Neural crest cell (in vitro differentiated cells): ENCODE data around the gene OBP2B. TPM values are rescaled to one million over a fixed set of nuclear protein-coding genes. Genes with fewer than 3 reads are reported as not detected.

Source experiments
- DNase-seq: peaks from one replicate; pipeline ENCODE4 v3.0.0; 2021; ENCODE audit warnings: low read depth, mixed read lengths, low spot score
- H3K27ac Mint-ChIP-seq: one replicate; pipeline ENCODE4 v1.8.0; 2021; ENCODE audit warnings: mild to moderate bottlenecking, mixed read lengths; ENCODE audit not compliant: unreplicated experiment
- H3K27me3 Mint-ChIP-seq: 2 replicates; pipeline ENCODE4 v1.8.0; 2021; ENCODE audit warnings: low read depth, mild to moderate bottlenecking, mixed read lengths
- H3K36me3 Mint-ChIP-seq: 2 replicates; pipeline ENCODE4 v1.8.0; 2021; ENCODE audit warnings: low read depth, mild to moderate bottlenecking, mixed read lengths
- H3K4me1 Mint-ChIP-seq: 2 replicates; pipeline ENCODE4 v1.8.0; 2021; ENCODE audit warnings: mixed read lengths
- H3K4me3 Mint-ChIP-seq: one replicate; pipeline ENCODE4 v1.8.0; 2021; ENCODE audit warnings: mild to moderate bottlenecking, mixed read lengths
- H3K9me3 Mint-ChIP-seq: 2 replicates; pipeline ENCODE4 v1.8.0; 2021; ENCODE audit warnings: mixed read lengths
- total RNA-seq: library from RNA; stranded (reverse); gene quantifications from 2 replicates; pipeline ENCODE4 v1.2.1, GENCODE V29; 2021
- TF ChIP-seq, protein P1 (sequence below): fragments of 200-600 bp; sonication (generic); conservative IDR thresholded peaks from 2 replicates; pipeline ENCODE4 v1.5.0; 2021; ENCODE audit warnings: antibody characterized with exemption, mild to moderate bottlenecking

Gene OBP2B
- total RNA-seq, 1 donor from 2014 or later: not detected

GRCh38 chr9:133182151-133182550 lies 26.9 kb downstream of the OBP2B start:
- peaks cover 53% of the 10 kb centered on the region for H3K27me3 Mint-ChIP-seq

GRCh38 chr9:133181561-133181960 lies 27.5 kb downstream of the OBP2B start:
- no peaks in the 10 kb centered on the region for H3K9me3 Mint-ChIP-seq
- TF ChIP-seq, protein P1, sequence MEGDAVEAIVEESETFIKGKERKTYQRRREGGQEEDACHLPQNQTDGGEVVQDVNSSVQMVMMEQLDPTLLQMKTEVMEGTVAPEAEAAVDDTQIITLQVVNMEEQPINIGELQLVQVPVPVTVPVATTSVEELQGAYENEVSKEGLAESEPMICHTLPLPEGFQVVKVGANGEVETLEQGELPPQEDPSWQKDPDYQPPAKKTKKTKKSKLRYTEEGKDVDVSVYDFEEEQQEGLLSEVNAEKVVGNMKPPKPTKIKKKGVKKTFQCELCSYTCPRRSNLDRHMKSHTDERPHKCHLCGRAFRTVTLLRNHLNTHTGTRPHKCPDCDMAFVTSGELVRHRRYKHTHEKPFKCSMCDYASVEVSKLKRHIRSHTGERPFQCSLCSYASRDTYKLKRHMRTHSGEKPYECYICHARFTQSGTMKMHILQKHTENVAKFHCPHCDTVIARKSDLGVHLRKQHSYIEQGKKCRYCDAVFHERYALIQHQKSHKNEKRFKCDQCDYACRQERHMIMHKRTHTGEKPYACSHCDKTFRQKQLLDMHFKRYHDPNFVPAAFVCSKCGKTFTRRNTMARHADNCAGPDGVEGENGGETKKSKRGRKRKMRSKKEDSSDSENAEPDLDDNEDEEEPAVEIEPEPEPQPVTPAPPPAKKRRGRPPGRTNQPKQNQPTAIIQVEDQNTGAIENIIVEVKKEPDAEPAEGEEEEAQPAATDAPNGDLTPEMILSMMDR: no peak
- H3K27ac Mint-ChIP-seq: no peak overlapping the region
- no peak overlapping the region for H3K4me3 Mint-ChIP-seq
- DNase-seq: no peak
- H3K4me1 Mint-ChIP-seq: no peaks in the 10 kb centered on the region
- no peaks in the 10 kb centered on the region for H3K36me3 Mint-ChIP-seq
- H3K27me3 Mint-ChIP-seq: peaks cover 53% of the 10 kb centered on the region

More at GRCh38 chr9:133182151-133182550, 26.9 kb downstream of the OBP2B start:
- H3K9me3 Mint-ChIP-seq: no peaks in the 10 kb centered on the region
- no peaks in the 10 kb centered on the region for H3K36me3 Mint-ChIP-seq
- H3K4me3 Mint-ChIP-seq: no peak overlapping the region
- no peak overlapping the region for H3K27ac Mint-ChIP-seq
- TF ChIP-seq, protein P1: no peak
- no peak for DNase-seq
- no peaks in the 10 kb centered on the region for H3K4me1 Mint-ChIP-seq

DNA sequence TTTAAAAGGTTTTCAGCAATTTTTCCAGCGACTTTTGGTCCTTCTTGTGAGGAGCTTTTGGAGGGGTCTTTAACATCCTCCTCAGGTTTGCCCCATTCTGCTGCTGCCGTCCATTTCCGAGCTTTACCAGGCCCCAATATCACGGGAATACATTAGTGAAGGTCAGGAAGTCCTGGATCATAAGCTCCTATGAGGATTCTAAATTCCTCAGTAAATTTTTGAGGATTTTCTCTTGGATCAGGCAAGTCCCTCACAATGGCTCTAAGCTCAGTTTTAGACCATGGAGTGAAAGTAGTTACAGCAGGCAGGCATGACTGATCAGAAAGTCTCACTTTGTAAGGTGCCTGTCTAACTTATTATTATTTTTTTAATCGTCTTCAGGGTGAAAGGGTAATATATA lies 28.1 kb downstream of the OBP2B start:
- no peaks in the 10 kb centered on the region for H3K4me1 Mint-ChIP-seq
- H3K36me3 Mint-ChIP-seq: no peaks in the 10 kb centered on the region
- H3K9me3 Mint-ChIP-seq: no peaks in the 10 kb centered on the region
- no peak for DNase-seq
- no peak overlapping the region for H3K27ac Mint-ChIP-seq
- H3K27me3 Mint-ChIP-seq: peaks cover 51% of the 10 kb centered on the region
- H3K4me3 Mint-ChIP-seq: no peak overlapping the region
- TF ChIP-seq, protein P1: no peak

DNA sequence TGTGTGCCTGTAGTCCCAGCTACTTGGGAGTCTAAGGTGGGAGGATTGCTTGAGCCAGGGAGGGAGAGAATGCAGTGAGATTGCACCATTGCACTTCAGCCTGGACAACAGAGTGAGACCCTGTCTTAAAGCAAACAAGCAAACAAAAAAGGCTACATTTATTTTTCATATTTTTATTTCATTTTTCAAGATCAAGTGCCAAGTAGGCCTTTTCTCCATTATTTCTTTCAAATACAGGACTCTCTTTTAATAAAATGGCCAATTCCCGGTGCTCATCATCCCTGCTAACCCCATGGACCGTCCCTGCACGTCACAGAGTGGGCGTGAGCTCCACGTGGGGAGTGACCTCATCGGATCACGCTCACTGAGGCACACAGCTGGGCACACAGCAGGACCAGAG lies 36.0 kb downstream of the OBP2B start:
- H3K4me3 Mint-ChIP-seq: no peak overlapping the region
- H3K9me3 Mint-ChIP-seq: no peaks in the 10 kb centered on the region
- no peaks in the 10 kb centered on the region for H3K4me1 Mint-ChIP-seq
- H3K27ac Mint-ChIP-seq: no peak overlapping the region
- no peaks in the 10 kb centered on the region for H3K36me3 Mint-ChIP-seq
- TF ChIP-seq, protein P1: no peak
- peaks cover 28% of the 10 kb centered on the region for H3K27me3 Mint-ChIP-seq
- no peak for DNase-seq

DNA sequence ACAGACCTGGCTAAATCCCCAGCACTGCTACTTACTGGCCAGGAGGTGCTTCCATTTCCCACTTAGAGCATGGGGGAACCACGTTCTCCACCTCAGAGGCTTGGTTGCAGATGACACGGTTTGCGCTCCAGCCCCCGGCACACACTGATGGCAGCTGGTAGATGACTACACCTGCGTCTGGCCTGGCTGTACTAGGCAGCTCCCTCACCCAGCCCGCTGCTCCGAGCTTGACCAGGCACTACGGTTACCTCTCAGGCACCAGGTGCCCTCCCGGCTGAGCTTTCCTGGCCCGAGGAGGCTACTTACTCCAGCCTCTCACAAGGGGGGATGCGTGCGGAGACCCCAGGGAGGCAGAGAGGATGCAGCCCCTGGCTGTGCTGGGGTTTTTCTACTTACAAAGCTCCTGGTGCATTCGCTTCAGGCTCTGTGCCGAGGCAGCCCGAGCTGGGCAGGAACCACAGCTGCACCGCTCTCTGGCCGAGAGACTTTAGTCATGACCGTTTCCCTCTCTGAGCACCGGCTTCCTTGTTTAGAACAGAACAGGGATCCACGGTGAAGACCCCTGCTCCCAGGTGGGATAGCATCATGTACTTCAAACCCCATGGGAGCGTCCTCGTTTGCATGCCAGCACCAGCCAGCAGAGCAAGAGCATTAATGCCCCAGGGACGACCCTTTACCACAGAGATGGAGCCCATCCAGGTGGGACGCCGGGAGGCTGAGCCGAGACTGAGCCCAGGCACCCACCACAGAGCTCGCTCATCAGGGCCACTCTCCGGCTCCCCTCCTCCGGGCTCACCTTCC lies 37.7 kb downstream of the OBP2B start:
- Mint-ChIP-seq H3K27me3 (peaks cover 19% of the 10 kb centered on the region), H3K27ac (no peak overlapping the region), H3K9me3 (no peaks in the 10 kb centered on the region), H3K4me1 (no peaks in the 10 kb centered on the region), H3K36me3 (no peaks in the 10 kb centered on the region), H3K4me3 (no peak overlapping the region)
- TF ChIP-seq, protein P1: no peak
- no peak for DNase-seq
